Measurements from ENCODE around the gene CACNA1B.

CACNA1B gene

DNA sequence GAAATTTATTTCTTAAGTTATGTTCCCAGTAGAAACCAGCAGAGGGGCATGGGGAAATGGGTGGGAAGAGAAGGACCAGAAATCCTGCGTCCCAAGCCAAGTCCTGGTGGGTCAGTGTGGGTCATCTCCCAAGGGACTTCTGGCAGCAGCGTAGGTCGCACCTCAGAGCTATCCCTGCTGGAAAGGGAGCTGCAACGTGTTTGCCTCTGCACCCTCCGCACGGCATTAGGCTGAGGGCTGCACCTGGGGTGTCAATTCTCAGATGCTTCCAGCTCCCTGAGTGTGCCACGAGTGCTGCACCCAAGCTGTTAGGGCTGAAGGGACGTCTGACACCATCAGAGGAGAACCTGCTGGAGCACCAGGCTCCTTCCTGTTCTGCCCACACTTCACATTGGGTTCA is 182.8 kb downstream of the CACNA1B start:
- DNase-seq: no peak

DNA sequence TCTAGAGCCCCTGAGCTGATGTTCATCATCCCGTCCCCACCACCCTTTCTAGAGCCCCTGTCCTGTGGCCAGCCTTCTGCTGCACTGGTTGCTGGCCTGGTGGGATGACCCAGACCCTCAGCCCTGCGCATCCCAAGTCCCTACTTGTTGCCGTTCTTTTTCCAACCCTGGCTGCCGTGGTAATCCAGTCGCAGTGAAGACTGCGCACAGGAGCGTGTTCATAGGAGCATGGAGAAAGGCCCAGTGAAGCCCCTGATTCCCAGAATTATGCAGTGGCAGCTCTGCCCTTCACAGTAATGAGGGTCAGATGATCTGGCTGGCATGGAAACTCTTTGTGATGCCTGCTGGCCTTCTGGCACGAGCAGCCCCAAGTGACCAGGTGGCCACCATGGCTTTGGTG is 183.3 kb downstream of the CACNA1B start:
- no peak for DNase-seq

DNA sequence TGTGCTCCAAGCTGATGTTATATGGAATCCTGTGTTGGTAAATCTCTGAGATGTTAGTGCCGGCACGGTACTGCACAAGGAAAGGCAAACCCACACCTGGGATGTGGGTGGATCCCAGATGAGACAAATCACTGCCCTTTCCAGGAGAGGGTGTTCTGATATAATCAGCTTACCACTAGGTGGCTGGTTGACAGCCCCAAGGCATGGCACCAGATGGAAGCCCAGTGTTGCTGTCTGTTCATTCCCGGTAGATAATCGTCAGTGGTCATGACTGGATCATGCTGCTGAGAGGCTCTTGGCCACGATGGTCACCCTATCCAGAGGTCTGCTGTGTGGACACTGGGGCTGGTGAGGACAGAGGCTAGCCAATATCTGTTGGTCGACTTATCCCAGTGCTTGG is 184.0 kb downstream of the CACNA1B start:
- no peak for DNase-seq

DNA sequence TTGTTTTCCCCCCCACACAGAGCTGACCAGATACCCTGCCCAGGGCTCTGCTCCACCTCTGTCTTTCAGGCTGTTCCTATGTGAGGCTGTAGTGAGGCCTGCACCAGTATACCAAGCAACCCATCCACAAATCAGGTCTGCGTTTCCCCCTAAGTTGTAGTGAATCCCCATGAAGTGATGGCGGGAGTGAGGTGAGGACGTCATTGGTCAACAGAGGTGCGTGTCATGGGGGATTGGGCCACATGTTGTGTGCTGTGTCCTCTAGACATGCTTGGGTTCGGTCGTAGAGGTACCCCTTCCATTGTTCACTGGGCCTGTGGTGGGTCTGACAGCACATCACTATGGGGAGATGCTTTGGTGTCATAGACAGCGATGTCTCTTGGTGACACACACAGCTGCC is 184.6 kb downstream of the CACNA1B start:
- DNase-seq: no peak

DNA sequence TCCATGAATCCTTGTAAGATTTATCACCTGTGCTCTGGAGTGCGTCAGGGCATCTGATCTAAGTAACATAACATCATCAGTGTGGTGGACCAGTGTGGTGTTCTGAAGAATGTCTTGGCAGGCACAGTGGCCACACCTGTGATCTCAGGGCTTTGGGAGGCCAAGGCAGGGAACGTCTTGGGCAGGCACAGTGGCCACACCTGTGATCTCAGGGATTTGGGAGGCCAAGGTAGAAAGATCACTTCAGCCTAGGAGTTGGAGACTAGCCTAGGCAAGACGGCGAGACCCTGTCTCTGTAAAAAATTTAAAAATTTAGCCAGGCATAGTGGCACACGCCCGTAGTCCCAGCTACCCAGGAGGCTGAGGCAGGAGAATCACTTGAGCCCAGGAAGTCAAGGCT is 185.5 kb downstream of the CACNA1B start:
- no peak for DNase-seq

DNA sequence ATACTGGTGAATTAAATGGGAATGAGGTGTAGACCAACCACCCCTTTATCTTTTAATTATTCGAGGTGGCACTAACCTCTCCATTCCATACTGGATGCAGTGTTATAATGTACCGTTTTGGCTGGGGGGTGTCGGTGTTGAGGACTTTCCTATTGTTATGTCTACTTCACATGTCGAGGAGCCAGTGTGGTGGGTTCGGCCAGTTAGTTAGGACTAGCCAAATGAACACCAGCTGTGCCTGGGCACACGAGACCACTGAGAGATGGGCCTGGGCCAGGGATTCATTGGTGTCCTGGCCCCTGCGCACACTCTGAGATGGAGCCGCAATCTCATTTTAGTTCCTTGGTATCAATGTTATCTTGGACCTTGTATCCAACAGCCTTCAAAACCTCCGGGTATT is 186.2 kb downstream of the CACNA1B start:
- DNase-seq: no peak

DNA sequence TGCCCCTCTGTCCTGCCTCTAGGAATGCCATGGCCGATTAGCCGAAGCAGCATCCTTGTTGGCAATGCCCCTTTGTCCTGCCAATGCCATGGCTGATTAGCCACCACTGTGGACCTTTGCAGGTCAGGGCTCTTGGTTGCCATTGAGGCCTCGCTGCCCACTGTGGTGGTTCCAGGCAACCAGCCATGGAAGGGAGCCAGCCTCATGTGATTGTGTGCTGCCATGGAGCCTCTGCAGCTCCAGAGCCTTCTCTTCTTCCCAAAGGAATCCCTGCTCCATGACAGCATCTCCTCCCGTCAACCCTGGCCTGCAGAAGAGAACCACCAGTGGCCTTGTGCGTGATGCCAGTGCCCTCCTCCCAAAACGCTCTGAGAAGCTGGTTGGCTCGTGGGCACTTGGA is 187.0 kb downstream of the CACNA1B start:
- DNase-seq: no peak

DNA sequence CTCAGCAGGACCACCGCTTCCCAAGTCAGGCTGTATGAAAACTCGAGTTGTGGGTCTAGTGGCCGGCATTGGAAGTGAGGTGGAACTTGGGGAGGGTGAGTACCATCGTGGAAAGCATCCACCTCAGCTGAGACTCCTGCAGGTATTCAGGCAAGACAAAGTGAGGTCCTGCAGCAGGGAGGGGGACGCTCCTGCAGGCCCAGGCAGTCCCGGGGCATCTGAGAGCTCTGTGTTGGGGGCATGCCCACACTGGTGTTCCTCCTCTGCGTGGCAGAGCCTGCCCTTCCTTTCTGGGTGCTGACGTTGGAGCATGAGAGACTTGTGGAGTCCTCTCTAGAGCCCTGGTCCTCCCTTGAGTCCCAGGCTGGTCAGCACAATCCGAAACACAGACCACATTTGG is 187.7 kb downstream of the CACNA1B start:
- DNase-seq: no peak

DNA sequence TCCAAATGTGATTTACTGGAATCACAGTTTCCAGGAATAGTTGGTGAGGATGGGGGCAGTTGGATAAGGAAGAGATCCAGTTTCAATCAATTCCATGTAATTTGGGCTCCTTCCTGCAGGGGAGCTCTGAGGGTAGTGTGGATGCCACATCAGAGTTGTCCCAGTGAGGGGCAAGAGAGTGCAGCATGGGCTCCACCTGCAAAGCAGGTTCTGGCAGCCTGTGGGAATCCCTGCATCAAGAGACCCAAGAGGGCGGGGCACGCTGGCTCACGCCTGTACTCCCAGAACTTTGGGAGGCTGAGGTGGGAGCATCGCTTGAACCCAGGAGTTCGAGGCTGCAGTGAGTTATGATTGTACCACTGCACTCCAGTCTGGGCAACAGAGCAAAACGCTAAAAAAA is 188.5 kb downstream of the CACNA1B start:
- no peak for DNase-seq

DNA sequence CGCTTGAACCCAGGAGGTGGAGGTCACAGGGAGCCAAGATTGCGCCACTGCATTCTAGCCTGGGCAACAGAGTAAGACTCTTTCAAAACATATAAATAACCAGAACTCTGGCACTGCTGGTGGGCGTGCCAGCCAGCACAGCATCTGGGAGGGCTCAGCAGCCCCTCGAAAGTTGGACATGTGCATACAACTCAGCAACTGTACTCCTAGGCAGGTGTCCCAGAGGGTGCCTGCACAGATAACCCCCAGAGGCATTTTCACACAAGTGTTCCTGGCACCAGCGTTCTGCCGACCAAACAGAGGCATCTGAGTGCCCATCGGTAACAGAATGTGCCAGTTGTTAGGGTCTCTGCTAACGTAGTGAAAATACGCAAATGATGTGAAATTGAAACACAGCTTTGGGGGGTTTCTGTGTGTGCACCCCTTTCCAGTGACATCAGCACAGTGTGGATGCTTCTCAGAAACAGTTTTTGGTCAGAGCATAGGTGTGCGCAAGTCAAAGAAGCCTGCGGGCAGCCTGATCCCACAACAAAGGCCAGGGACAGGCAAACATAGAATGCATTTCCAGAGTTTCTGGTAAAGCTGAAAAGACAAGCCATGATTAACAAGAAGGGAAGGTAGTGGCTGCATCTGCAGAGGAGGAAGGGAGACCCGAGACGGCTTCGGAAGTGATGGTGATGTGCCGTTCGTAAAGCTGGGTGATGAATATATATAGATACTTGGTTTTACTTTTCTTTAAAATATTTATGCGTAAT is 190.2 kb downstream of the CACNA1B start:
- DNase-seq: no peak

DNA sequence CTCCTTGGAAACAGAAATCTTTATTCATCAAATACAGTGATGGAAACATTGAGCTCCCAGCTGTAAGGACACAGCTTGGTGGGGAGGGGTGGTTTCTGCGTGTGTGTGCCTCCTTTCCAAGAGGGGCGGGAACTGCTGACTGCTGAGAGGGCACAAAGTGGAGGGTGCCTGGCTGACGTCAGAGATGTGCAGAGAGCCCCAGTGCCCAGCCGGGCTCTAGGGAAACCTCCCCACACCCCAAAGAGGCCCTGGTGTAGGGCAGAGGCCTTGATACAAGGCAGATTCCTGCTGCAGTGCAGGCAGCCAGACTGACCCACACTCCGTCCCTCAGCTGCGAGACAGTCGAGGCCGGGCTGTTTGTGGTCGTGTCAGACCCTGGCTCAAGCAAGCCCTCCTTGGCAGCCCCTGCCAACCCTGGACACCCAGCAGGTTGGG is 191.0 kb downstream of the CACNA1B start:
- DNase-seq: no peak

DNA sequence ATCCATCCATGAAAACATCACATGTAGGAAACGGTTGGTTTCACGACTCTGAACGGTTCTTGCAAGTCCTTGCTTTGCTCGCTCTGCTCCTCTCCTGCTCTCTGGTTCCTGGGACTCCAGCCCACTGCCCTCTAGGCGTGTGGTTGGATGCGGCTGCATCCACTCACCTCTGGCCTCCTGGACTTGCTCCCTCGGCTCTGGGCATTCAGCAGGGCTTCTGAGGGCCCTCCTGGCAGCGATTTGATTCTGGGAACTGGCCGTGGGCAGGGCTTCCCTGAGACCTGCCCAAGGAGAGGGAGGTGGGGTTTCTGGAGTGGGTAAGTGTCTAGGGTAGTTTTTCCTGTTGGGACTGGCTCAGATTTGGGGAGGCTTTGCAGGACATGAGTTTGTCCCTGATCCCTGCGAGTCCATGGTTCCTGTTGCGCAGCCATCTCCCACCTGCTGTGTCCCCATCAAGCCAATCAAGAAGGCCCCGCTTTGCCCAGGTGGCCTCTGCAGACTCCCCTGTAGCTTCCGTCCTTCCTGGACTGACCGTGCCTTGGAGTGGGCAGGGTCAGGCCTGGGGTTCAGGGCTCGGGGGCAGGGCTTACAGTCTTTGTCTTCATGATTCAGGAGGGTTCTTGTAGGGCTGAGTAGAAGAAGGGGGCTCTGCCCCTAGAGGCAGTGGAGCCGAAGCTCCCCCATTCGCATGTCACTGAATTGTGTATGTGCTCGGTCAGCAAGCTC is 192.3 kb downstream of the CACNA1B start:
- no peak for DNase-seq

DNA sequence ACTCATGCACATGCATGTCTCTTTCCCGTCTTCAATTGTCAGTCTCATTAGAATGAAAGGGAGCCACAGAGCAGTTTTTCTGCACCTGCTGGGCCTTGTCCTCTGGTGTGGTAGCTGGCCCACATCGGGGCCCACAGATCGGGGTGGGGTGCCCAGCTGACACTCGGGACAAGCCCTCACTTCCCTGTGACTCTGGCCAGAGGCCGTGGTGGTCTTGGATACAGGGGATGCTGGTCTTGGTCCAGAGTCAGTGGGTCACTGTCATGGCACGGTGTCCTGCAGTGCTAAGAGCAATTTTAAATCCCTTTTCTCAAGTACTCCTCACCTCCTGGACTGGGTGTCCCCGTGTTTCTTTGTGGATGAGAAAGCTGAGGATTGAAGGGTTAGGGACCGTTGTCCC is 193.2 kb downstream of the CACNA1B start:
- DNase-seq: no peak

DNA sequence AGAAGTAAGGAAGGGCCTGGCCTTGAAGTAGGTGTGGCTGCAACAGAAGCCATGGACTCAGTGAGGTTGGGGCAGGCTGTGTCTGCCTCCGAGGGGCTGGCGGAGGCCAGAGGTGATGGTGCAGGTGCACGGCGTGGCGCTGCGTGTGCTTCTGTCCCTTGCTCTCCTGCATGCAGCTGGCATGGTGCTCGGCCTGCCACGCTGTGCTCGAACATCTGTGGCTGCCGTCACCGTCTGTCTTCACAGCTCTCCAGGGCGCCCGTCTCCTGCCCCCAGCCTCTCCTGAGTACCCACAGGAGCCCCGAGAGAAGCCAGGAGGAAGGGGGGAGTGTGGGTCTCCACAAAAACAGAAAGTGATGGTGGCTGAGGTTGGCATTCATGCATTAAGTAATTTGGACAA is 193.7 kb downstream of the CACNA1B start:
- no peak for DNase-seq

DNA sequence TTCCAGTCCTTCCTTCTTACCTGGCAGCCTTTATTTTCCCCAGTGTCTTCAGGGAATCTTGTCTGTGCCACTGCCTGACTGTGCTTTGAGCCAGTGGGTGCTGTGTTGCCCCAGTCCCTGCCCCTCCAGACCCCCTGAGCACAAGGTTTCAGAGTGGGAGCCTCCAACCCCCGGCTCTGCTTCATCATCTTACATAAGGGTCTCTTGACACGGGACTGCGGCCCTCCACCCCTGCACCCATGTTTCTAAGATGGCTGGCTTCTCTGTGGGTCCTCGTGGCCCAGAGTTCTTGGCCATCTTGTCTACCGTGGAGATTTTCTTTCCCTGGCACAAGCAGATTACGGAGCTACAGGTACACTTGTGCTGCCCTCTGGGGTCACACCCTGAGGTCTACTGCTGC is 194.1 kb downstream of the CACNA1B start:
- no peak for DNase-seq

DNA sequence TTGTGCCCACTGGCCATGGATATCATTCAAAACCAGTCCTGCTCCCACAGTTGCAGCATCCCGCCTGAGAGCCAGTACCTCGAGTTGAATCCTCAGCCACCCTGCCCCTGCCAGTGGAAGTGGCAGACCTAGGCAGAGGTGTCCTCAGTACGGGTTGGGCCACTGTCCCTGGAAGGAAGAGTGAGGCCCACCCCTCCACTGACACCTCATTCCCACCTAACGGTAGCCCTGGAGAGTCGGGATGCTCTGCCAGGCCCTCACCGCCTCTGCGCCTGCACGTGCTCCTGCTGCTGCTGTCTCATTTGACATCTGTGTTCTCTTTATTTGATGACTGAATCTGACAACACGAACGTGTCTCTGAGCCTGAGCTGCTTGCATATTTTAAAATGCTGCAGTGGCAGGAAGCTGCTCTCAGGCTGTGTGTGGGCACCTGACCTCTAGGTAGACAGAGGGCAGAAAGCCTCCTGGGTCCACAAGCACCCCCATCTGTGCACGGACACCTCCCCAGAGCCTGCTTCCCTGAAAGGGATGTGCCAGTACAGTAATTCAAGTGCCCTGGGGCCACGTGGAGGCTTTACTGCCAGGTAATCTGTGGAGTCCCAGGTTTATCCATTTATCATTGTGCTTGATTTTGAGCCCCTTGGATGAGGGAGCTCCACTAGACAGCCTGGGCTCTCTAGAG is 194.7 kb downstream of the CACNA1B start:
- no peak for DNase-seq

DNA sequence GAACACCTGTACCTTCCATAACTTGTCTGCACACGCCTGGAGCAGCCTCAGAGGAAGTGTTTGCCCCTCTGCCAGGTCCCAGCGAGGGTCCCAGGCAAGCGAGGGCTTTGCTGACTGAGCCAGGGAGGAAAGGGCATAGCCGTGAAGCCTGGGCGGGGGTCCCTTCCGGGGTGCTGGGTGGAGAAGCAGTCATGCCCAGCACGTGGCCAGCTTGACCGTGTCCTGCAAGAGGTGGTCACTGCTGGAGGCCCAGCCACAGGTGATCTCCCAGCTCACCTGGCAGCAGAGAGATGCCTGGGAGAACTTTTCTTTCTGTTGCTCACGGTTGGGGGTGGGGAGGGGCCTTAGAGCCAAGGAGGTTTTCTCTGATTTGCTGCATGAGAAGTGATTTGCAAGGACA is 195.3 kb downstream of the CACNA1B start:
- DNase-seq: no peak

DNA sequence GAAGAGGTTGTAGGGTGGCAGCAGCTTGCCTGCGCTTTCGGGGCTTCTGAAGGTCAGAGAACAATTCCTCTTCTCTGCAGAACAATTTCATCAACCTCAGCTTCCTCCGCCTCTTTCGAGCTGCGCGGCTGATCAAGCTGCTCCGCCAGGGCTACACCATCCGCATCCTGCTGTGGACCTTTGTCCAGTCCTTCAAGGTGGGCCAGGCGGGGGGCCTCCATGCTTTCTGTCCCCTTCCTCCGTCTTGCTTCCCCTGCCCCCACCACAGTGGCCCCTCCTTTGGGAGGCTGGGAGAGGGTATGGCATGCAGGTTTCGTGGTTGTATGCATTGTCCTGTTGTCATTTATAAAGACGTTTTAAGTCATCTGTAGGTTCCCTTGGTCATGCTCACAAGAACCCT is 195.8 kb downstream of the CACNA1B start:
- DNase-seq: no peak

DNA sequence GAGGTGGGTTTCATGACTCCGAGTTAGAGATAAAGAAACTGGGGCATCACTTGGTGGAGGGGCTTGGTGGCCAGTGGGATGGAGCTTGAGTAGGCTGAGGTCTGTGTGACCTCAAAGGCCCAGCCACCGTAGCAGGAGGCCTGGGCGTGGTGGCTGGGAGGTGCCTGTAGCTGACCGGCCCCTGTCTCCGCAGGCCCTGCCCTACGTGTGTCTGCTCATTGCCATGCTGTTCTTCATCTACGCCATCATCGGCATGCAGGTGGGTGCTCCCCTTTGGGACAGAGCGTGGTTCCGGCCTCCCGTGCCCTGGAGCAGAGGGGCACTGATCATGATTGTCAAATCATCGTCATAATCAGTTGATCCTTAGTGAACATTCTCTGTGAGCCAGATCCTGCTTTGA is 196.2 kb downstream of the CACNA1B start:
- no peak for DNase-seq

DNA sequence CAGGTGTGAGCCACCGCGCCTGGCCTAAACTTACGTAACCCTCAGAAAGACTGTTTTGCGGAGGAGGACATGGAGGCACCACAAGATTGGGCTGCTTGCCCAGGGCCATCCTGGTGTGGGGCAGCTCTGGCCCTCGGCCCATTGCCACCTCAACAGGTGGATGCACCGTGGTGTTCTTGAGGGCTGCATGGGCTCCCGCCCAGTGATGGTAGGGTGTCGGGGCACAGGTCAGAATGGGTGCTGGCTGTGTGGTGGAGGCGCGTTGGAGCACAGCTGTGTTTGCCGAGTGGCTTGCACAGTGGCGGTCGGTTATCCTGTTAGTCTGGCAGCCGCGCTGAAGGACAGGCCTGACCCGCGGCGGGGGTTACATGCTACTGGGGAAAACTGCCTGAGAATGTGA is 196.9 kb downstream of the CACNA1B start:
- DNase-seq: no peak

DNA sequence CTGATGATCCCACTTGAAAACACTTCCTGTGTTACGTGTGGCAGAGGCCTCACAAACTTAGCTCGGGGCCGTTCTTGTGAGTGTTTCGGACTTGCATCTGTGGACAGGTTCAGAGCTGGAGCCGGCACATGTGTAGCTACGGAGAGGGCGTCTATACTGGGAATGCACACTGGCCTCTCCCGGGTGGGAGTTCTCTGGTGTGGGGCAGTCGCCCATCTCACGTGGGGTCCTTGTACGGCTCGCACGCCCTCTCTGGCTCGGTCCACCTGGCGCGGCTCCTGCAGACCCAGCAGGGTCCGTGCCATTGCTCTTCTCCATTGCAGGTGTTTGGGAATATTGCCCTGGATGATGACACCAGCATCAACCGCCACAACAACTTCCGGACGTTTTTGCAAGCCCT is 197.9 kb downstream of the CACNA1B start:
- no peak for DNase-seq

DNA sequence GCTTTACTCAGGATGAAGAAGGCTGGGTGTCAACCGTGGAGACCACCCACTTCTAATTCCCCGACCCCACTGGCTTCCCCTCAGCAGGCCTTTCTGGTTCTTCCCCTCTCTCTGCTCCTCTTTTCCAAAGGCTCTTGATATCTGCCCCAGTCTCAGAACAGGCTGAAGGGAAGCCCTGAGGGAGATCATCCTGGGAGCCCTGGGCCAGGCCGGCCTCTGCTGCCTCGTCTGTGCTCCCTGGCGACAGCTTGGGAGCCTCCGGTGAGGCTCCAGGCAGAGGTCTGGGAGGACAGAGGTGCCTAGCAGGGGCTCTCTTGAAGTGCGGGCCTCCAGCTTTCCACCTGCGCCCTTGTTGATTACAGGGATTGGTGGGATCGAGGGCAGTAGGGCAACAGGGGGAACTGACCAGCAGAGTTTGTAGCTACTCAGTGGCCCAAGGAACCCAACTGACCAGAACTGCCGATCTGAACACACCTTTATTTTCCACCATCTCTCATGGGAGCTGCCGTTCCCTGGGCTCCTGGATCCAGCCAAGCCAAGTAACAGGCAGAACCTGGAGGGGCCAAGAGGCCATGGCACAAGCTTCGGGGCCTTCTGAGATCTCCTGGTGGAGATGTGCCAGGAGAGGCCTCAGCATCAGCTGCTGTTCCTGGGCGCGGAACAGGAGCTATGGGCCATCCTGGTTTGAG is 198.5 kb downstream of the CACNA1B start:
- no peak for DNase-seq

DNA sequence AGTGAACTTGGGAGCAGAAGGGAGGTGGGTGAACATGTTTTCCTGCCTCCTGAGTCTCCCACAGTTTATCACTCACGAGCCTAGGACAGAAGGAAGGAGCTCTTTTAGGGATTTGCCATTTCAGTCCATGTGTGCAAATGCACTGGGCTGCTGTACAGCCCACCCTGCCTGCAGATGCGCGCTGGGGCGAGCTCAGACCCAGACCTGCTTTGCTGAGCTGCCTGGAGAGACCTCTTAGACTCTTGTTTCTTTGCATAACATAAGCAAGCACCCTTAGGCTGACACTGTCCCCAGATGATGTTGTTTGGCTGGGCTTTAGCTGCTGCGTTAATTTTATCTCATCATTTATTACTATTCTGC is 199.0 kb downstream of the CACNA1B start:
- no peak for DNase-seq

DNA sequence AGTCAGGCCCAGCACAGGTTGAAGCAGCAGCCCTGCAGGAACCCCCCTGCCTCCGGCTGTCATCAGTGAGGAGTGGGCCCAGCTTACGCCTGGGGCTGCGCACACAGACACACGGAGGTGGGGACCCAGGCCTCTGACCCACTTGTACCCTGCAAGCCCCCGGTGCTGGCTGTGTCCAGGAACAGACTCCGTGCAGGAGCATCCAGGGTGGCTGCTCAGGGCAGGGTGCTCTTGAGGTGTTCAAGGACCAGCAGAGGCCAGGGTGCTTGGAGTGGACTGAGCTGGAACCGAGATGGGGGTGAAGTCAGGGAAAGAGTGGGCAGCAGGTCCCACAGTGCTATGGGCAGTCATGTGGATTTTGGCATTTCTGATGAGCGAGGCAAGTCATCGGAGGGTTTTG is 199.5 kb downstream of the CACNA1B start:
- DNase-seq: no peak
